HG03442 (cell line): ENCODE measurements around the gene PKD1L1.
"Not testable (repeated sequence)": the region's sequence is repeated elsewhere in the genome, so short reads cannot be mapped to it uniquely, and the experiment has no call there.

Experiments
- ATAC-seq: cut with Tn5 transposase; IDR thresholded peaks from one replicate; pipeline ENCODE4 v1.9.1; 2021; ENCODE audit warnings: mild to moderate bottlenecking, moderate library complexity; ENCODE audit not compliant: unreplicated experiment

PKD1L1 gene

GRCh38 chr7:47801423-47801822 is 146.8 kb downstream of the PKD1L1 start:
- no peak for ATAC-seq

- no peak for ATAC-seq
Measured at GRCh38 chr7:47799524-47799923, 148.7 kb downstream of the PKD1L1 start.

GRCh38 chr7:47796347-47796746 is 151.9 kb downstream of the PKD1L1 start:
- ATAC-seq: no peak

GRCh38 chr7:47795631-47796030 is 152.6 kb downstream of the PKD1L1 start:
- ATAC-seq: no peak

- not testable (repeated sequence) for ATAC-seq
Measured at GRCh38 chr7:47795126-47795525, 153.1 kb downstream of the PKD1L1 start.

GRCh38 chr7:47794016-47794415 is 154.2 kb downstream of the PKD1L1 start:
- ATAC-seq: no peak

- ATAC-seq: not testable (repeated sequence)
Measured at GRCh38 chr7:47793186-47793585, 155.1 kb downstream of the PKD1L1 start.

- ATAC-seq: no peak
Measured at GRCh38 chr7:47792521-47793121, 155.6 kb downstream of the PKD1L1 start.

- no peak for ATAC-seq
Measured at GRCh38 chr7:47791682-47792081, 156.6 kb downstream of the PKD1L1 start.

GRCh38 chr7:47788083-47788482 is 160.2 kb downstream of the PKD1L1 start:
- ATAC-seq: no peak

- ATAC-seq: no peak
Measured at GRCh38 chr7:47787249-47788069, 160.8 kb downstream of the PKD1L1 start.

- ATAC-seq: no peak
Measured at GRCh38 chr7:47786557-47787248, 161.6 kb downstream of the PKD1L1 start.

GRCh38 chr7:47785923-47786556 is 162.2 kb downstream of the PKD1L1 start:
- ATAC-seq: no peak

- ATAC-seq: no peak
Measured at GRCh38 chr7:47783456-47784223, 164.6 kb downstream of the PKD1L1 start.

GRCh38 chr7:47782792-47783191 is 165.5 kb downstream of the PKD1L1 start:
- no peak for ATAC-seq

GRCh38 chr7:47782022-47782421 is 166.2 kb downstream of the PKD1L1 start:
- ATAC-seq: no peak

GRCh38 chr7:47780555-47780954 is 167.7 kb downstream of the PKD1L1 start:
- ATAC-seq: no peak

GRCh38 chr7:47779341-47779771 is 168.9 kb downstream of the PKD1L1 start:
- no peak for ATAC-seq

GRCh38 chr7:47778153-47778661 is 170.1 kb downstream of the PKD1L1 start:
- ATAC-seq: no peak

- ATAC-seq: no peak
Measured at GRCh38 chr7:47777531-47778152, 170.6 kb downstream of the PKD1L1 start.
